Astrocyte of the spinal cord (primary cell): Measurements from ENCODE around the gene HOXD8.

Experiments used
- DNase-seq: peaks from one replicate; pipeline ENCODE4 v3.0.0; 2011; ENCODE audit warnings: low read depth, low spot score
- H3K4me3 ChIP-seq: 2 replicates; pipeline ENCODE4 v1.5.1; 2011; ENCODE audit warnings: low read depth, mild to moderate bottlenecking, low read length, moderate library complexity
- in situ Hi-C: cut with HindIII; loops from 2 replicates; pipeline ENCODE4 v1.10.0; 2017; ENCODE audit warnings: low sequenced_read_pairs
- TF ChIP-seq, protein P1 (sequence below): IDR thresholded peaks from 2 replicates; pipeline ENCODE4 v1.5.1; 2012; ENCODE audit warnings: low read depth, mild to moderate bottlenecking, low read length, inconsistent platforms

Gene HOXD8

DNA sequence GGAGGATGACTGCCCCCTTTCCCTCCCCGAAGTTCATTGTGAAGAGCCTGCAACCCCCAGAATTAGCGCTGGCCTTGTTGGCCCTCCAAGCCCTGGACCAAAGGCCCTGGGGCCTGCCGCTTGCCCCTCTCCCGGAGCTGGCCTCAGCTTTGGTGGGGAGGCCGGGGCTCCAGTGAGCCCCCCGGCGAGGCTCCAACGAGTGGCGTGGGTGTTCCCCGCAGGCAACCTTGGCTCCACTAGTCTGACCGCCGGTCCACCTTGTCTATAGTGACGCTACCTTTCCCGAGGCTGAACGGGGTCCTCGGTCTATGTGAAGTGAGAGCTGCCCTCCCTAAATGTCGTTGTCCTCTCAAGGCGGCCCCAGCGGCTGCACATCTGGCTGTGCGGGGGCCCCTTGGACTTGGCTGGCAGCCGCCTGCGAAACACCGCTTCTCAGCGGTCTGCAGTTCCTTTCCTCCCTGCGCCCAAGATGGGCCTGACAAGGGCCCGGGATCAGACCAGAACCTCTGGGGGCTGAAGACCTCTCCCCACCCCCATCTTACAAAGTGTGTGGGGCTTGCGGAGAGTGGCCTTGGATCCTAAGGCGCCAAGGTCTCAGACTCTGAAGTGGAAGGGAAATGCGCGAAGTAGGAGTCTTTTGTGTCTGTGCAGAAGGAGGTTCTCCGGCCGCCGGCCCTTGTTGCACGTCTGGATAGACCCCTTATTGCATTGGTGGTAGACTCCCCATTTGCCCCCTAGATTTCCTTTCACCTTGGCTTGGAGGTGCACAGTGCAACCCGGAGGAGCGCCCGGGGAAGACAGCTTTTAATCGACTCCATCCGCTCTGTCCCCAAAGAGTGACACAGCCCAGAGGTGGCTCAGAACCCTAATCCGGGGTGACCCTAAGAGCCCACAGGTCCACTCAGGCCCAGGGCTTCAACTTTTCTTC, 16.9 kb upstream of the HOXD8 start:
- H3K4me3 ChIP-seq, result no peak overlapping the region
- in situ Hi-C loops, result no loop called here
- no peak for DNase-seq
- TF ChIP-seq, protein P1, sequence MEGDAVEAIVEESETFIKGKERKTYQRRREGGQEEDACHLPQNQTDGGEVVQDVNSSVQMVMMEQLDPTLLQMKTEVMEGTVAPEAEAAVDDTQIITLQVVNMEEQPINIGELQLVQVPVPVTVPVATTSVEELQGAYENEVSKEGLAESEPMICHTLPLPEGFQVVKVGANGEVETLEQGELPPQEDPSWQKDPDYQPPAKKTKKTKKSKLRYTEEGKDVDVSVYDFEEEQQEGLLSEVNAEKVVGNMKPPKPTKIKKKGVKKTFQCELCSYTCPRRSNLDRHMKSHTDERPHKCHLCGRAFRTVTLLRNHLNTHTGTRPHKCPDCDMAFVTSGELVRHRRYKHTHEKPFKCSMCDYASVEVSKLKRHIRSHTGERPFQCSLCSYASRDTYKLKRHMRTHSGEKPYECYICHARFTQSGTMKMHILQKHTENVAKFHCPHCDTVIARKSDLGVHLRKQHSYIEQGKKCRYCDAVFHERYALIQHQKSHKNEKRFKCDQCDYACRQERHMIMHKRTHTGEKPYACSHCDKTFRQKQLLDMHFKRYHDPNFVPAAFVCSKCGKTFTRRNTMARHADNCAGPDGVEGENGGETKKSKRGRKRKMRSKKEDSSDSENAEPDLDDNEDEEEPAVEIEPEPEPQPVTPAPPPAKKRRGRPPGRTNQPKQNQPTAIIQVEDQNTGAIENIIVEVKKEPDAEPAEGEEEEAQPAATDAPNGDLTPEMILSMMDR, result no peak

DNA sequence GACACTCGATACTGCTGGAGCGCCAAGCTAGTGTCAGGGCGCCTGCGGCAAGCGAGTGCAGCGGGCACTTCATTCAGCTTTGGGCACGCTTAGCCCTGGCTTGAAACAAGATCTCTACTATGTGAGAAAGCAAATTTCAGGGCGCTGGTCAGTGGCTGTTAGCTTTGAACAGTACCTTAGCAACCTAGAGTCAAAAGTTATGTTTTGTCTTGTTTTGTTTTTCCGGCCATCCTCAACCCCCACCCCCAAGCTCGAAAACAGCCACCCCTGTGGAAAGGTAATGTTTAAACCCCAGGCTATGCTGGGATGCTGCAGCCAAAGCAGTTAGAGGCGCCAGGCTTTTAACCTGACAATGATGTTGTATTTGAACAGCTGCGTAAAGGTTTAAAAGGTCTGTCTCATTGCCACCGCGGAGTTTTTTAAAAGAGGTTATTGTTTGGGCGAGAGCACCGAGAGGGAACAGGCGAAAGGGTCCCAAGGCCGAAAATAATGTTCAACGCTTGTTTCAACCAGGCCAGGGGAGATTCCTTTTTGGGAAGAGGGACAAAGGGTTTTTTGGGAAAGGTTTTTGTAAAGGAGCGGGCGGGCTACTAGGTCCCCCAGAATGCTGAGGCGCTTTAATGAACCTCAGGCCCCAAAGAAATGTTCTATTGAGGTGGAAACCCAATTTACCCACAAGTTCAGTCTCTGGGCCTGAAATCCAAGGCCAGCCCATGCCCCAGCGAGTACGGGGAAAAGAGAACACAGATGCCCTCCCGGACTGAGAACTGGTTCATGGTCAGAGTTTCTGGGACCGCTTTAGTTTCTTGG, 15.2 kb upstream of the HOXD8 start:
- TF ChIP-seq, protein P1, result no peak
- no peak overlapping the region for H3K4me3 ChIP-seq
- in situ Hi-C loops, result no loop called here
- DNase-seq, result no peak

DNA sequence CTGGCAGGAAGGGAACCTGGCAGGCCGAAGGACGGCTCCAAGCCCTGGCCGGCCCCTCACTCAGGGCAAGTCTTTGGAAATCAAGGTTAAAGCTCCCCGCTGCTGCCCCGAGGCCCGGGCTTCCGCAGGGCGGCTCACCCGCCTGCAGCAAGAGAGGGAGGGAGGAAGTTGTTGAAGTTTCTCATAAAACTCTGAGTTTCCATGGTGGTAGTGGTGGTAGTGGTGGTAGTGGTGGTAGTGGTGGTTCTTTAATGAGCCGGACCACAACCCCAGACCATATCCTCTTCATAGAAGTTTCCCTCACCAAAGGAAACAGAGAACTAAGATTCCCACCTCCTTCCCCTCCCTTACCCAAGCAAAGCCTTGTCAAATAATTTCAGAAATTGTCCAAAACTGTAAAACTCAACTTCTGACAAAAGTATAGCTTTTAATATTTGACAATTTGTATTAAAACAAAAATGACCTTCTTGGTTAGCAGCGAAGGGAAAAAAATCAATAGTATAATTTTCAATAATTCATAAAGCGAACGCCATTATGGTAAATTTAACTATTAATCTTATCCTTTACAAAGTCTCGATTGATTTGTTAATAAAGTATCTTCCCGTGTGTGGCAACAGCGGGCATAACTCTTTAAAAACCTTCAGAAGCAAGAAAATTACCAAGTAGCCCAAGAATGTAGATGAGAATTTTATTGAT, 14.4 kb upstream of the HOXD8 start:
- in situ Hi-C loops, result no loop called here
- H3K4me3 ChIP-seq, result no peak overlapping the region
- TF ChIP-seq, protein P1, result no peak
- no peak for DNase-seq

DNA sequence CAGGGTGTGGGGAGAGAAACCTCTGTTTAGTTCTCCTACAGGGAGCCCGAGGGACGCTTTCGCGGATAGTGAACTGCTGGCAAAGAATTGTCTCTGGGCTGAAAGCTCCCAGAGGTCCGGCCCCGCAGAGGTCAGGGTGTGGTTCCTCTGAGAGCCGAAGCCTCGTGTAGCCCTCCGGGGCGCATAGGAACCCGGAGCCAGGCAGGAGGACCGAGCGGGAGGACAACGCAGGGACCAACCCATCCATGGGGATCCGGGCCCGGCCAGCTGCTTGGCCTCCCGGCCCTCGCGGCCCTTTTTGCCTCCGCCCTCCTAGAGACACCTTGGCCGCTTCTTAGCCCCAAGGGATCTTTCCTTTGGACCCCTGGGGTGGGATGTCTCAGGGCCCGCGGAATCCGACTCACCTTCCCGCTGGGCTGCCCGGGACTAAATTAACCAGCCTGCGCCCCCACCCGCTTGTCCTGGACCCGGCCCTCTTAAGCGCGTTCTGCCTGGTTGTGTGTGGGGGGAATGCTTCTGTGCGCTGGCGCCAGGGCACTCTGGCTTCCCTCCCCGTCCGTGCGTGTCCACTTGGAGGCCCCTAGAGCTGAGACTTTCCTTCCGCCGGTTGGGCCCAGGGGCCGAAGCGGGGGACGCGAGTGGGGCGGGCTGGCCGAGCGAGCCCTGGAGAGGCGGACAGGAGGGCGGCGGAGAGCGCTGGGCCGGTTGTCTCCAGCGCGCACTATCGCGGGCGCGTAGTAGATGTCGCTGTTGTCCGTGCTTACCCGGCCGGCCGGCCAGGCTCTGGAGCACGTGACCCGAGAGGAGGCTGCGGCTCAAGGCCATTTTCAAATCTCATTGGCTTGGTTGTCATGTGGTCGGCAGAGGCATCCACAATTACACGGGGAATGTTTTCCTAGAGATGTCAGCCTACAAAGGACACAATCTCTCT, 13.4 kb upstream of the HOXD8 start, which contains the start of gene HOXD10:
TSS of gene HOXD10 (plus strand) at position 896 of the 931 bp plus-strand sequence. CDS start 56 bp downstream, outside the sequence.
- DNase-seq, result no peak
- no peak within 1 kb of the TSS for H3K4me3 ChIP-seq
- TF ChIP-seq, protein P1, result peak; percentile 29
- in situ Hi-C loops, result no loop called here

DNA sequence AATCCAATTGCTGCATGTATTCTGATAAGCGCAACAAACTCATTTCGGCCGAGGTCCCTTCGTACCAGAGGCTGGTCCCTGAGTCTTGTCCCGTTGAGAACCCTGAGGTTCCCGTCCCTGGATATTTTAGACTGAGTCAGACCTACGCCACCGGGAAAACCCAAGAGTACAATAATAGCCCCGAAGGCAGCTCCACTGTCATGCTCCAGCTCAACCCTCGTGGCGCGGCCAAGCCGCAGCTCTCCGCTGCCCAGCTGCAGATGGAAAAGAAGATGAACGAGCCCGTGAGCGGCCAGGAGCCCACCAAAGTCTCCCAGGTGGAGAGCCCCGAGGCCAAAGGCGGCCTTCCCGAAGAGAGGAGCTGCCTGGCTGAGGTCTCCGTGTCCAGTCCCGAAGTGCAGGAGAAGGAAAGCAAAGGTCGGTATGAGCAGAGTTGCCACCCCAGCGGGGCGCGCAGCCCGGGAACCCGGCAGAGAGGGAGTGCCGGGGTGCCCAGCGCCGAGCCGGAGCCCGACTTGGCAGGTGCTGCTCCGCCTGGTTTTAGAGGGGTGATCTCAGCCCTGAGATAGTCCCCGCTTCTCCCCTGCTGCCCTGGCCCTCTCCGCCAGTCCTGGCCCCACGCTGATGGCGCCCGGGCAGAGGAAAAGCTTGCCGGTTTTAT, 12.2 kb upstream of the HOXD8 start:
- TF ChIP-seq, protein P1, result no peak
- DNase-seq, result no peak
- in situ Hi-C loops, result no loop called here
- no peak overlapping the region for H3K4me3 ChIP-seq
